ENCODE results near the gene FUT7. TPM values are rescaled to one million over a fixed set of nuclear protein-coding genes. Genes with fewer than 3 reads are reported as not detected.
A peak's percentile ranks its signal among the peaks of the same experiment; 100 is the strongest.

The FUT7 gene
- total and polyA plus RNA-seq, 2 of the 13 experiments (the other 11 are each of a cell fraction or from before 2014, with no cell fraction given): 0.05 TPM; not detected in 1

DNA sequence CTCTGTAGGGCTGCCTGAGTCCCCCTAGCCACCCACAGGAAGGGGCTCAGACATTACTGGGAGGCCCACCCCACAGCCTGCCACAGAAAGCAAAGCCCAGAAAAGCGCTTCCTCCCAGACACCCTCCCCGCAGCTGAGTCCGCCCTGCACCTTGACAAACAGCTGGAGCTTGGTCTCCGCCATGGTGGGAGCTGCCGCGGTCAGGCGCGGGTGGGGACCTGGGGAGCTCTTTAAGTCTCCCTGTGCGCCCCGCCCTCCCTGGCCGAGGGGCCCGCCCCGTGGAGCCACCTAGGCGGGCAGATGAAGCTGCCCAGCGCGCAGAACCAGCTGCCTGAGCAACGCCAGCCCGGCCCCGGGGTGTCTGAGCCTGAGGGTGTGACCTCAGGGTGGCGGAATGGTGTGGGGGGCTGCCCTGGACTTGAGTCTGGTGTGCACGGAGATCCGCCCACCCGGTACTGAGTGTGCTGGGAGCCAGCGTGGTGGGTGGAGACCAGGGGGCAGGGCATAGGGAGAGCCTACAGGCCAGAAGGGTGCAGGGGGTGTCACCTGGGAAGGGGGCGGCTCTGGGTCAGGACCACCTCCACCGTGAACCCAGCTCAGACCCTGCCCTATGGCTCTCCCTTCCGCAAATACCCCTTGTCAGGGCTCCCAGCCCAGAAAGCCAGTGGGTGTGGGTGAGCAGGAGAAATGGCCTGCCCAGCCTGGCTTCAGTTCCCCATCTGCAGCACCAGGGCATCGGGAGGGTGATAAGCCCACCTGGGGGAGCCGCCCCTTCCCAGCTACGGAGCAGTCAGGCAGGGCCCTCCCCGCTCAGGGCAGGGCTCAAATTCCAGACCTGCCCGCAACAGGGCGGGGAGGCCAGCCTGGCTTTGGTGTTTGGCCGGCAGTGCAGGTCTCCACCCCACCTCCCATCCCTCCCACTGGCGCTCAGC, 35.3 kb downstream of the FUT7 start, which contains the start of gene CLIC3 (continued):
- TF ChIP-seq ZNF10 (CRISPR knock-in tag; IDR thresholded peaks at IDR 0.05; ENCODE audit: borderline replicate concordance, low read depth): no peak
- peak; percentile 87 for TF ChIP-seq ZBTB7B (CRISPR knock-in tag; IDR thresholded peaks at IDR 0.05)
- TF ChIP-seq, protein P1, sequence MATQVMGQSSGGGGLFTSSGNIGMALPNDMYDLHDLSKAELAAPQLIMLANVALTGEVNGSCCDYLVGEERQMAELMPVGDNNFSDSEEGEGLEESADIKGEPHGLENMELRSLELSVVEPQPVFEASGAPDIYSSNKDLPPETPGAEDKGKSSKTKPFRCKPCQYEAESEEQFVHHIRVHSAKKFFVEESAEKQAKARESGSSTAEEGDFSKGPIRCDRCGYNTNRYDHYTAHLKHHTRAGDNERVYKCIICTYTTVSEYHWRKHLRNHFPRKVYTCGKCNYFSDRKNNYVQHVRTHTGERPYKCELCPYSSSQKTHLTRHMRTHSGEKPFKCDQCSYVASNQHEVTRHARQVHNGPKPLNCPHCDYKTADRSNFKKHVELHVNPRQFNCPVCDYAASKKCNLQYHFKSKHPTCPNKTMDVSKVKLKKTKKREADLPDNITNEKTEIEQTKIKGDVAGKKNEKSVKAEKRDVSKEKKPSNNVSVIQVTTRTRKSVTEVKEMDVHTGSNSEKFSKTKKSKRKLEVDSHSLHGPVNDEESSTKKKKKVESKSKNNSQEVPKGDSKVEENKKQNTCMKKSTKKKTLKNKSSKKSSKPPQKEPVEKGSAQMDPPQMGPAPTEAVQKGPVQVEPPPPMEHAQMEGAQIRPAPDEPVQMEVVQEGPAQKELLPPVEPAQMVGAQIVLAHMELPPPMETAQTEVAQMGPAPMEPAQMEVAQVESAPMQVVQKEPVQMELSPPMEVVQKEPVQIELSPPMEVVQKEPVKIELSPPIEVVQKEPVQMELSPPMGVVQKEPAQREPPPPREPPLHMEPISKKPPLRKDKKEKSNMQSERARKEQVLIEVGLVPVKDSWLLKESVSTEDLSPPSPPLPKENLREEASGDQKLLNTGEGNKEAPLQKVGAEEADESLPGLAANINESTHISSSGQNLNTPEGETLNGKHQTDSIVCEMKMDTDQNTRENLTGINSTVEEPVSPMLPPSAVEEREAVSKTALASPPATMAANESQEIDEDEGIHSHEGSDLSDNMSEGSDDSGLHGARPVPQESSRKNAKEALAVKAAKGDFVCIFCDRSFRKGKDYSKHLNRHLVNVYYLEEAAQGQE (IDR thresholded peaks at IDR 0.05; ENCODE audit: borderline replicate concordance in 1 of 2, low read depth in 1 of 2, low read length in 2 of 2): no peak
- TF ChIP-seq, protein P2, sequence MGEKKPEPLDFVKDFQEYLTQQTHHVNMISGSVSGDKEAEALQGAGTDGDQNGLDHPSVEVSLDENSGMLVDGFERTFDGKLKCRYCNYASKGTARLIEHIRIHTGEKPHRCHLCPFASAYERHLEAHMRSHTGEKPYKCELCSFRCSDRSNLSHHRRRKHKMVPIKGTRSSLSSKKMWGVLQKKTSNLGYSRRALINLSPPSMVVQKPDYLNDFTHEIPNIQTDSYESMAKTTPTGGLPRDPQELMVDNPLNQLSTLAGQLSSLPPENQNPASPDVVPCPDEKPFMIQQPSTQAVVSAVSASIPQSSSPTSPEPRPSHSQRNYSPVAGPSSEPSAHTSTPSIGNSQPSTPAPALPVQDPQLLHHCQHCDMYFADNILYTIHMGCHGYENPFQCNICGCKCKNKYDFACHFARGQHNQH (CRISPR knock-in tag; IDR thresholded peaks at IDR 0.05): peak; percentile 38; the same call in 1 of the 2 replicates
- no peak for TF ChIP-seq SSRP1 (CRISPR knock-in tag; IDR thresholded peaks at IDR 0.05)
- TF ChIP-seq SOX13 (IDR thresholded peaks at IDR 0.05): no peak
- TF ChIP-seq SOX13 (CRISPR knock-in tag; conservative IDR thresholded peaks at IDR 0.05 in 1 of 2, IDR thresholded peaks at IDR 0.05 in 1 of 2): no peak
- no peak for TF ChIP-seq ZNF24 (IDR thresholded peaks at IDR 0.05)
- no peak for TF ChIP-seq MAZ (IDR thresholded peaks at IDR 0.05; ENCODE audit: borderline replicate concordance, low read depth, low read length)
- no peak for TF ChIP-seq MAZ (CRISPR knock-in tag; IDR thresholded peaks at IDR 0.05; ENCODE audit: low read depth)
- TF ChIP-seq, protein P3, sequence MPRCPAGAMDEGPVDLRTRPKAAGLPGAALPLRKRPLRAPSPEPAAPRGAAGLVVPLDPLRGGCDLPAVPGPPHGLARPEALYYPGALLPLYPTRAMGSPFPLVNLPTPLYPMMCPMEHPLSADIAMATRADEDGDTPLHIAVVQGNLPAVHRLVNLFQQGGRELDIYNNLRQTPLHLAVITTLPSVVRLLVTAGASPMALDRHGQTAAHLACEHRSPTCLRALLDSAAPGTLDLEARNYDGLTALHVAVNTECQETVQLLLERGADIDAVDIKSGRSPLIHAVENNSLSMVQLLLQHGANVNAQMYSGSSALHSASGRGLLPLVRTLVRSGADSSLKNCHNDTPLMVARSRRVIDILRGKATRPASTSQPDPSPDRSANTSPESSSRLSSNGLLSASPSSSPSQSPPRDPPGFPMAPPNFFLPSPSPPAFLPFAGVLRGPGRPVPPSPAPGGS (CRISPR knock-in tag; IDR thresholded peaks at IDR 0.05): no peak
- TF ChIP-seq, protein P4, sequence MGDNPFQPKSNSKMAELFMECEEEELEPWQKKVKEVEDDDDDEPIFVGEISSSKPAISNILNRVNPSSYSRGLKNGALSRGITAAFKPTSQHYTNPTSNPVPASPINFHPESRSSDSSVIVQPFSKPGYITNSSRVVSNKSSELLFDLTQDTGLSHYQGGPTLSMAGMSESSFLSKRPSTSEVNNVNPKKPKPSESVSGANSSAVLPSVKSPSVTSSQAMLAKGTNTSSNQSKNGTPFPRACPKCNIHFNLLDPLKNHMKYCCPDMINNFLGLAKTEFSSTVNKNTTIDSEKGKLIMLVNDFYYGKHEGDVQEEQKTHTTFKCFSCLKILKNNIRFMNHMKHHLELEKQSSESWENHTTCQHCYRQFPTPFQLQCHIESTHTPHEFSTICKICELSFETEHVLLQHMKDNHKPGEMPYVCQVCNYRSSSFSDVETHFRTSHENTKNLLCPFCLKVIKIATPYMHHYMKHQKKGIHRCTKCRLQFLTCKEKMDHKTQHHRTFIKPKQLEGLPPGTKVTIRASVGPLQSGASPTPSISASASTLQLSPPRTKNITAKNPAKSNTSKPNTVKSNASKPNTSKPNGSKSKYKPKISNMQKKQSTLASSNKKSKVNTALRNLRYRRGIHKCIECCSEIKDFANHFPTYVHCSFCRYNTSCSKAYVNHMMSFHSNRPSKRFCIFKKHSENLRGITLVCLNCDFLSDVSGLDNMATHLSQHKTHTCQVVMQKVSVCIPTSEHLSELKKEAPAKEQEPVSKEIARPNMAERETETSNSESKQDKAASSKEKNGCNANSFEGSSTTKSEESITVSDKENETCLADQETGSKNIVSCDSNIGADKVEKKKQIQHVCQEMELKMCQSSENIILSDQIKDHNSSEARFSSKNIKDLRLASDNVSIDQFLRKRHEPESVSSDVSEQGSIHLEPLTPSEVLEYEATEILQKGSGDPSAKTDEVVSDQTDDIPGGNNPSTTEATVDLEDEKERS (CRISPR knock-in tag; IDR thresholded peaks at IDR 0.05): 0 out of 2 replicates have a peak, but pooled peaks have one; percentile 23
- no peak for TF ChIP-seq ZNF776 (CRISPR knock-in tag; IDR thresholded peaks at IDR 0.05)
- peak; percentile 40; the same call in 1 of the 2 replicates for TF ChIP-seq HNF4G (IDR thresholded peaks at IDR 0.05; ENCODE audit: borderline replicate concordance, low read depth, low read length)
- no peak for TF ChIP-seq HNF4G (CRISPR knock-in tag; IDR thresholded peaks at IDR 0.05; ENCODE audit: borderline replicate concordance, low read depth)
